GM21619 (cell line): ENCODE data around the gene TNFRSF9.
"Not testable (repeated sequence)": the region's sequence is repeated elsewhere in the genome, so short reads cannot be mapped to it uniquely, and the experiment has no call there.

Source experiments
- ATAC-seq: cut with Tn5 transposase; IDR thresholded peaks from one replicate; pipeline ENCODE4 v1.9.1; 2021; ENCODE audit not compliant: unreplicated experiment

Gene TNFRSF9

GRCh38 chr1:7921796-7922195 lies 18.8 kb downstream of the TNFRSF9 start:
- no peak for ATAC-seq

- no peak for ATAC-seq
Measured at GRCh38 chr1:7919880-7920279, 20.8 kb downstream of the TNFRSF9 start.

GRCh38 chr1:7917971-7918370 lies 22.7 kb downstream of the TNFRSF9 start:
- ATAC-seq = not testable (repeated sequence)

- ATAC-seq = no peak
Measured at GRCh38 chr1:7916501-7916830, 24.2 kb downstream of the TNFRSF9 start.

GRCh38 chr1:7915826-7916500 lies 24.7 kb downstream of the TNFRSF9 start:
- no peak for ATAC-seq

GRCh38 chr1:7912743-7913557 lies 27.7 kb downstream of the TNFRSF9 start:
- ATAC-seq = no peak

GRCh38 chr1:7912145-7912544 lies 28.5 kb downstream of the TNFRSF9 start:
- ATAC-seq = no peak

GRCh38 chr1:7905262-7905661 lies 35.4 kb downstream of the TNFRSF9 start:
- no peak for ATAC-seq

GRCh38 chr1:7902478-7903085 lies 38.1 kb downstream of the TNFRSF9 start:
- no peak for ATAC-seq

GRCh38 chr1:7899741-7900140 lies 40.9 kb downstream of the TNFRSF9 start:
- ATAC-seq = no peak

GRCh38 chr1:7898962-7899361 lies 41.7 kb downstream of the TNFRSF9 start:
- ATAC-seq = no peak

GRCh38 chr1:7896994-7897393 lies 43.6 kb downstream of the TNFRSF9 start:
- no peak for ATAC-seq

GRCh38 chr1:7893529-7894180 lies 47.0 kb downstream of the TNFRSF9 start:
- no peak for ATAC-seq

- no peak for ATAC-seq
Measured at GRCh38 chr1:7891804-7892203, 48.8 kb downstream of the TNFRSF9 start.

- no peak for ATAC-seq
Measured at GRCh38 chr1:7890853-7891252, 49.8 kb downstream of the TNFRSF9 start.

- ATAC-seq = no peak
Measured at GRCh38 chr1:7888248-7889081, 52.2 kb downstream of the TNFRSF9 start.

- no peak for ATAC-seq
Measured at GRCh38 chr1:7886405-7886745, 54.3 kb downstream of the TNFRSF9 start.

- ATAC-seq = no peak
Measured at GRCh38 chr1:7885513-7886404, 54.9 kb downstream of the TNFRSF9 start.

- no peak for ATAC-seq
Measured at GRCh38 chr1:7884757-7885156, 55.9 kb downstream of the TNFRSF9 start.

- ATAC-seq = no peak
Measured at GRCh38 chr1:7879228-7879627, 61.4 kb downstream of the TNFRSF9 start.
